Esophagus squamous epithelium (tissue), 5 donors: ENCODE measurements around the gene CACNB2. TPM values are rescaled to one million over a fixed set of nuclear protein-coding genes. Genes with fewer than 3 reads are reported as not detected.

ENCODE experiments used
- DNase-seq: peaks from one replicate; lab custom pipeline; 2025; lab: John Stamatoyannopoulos, UW
- H3K27ac ChIP-seq, 4 donors: fragments of 200-600 bp; sonication (generic); one replicate each; pipeline ENCODE4 v1.5.1; 2016 to 2019; ENCODE audit warnings: mild to moderate bottlenecking in 1 of 4
- H3K27me3 ChIP-seq, 4 donors: fragments of 200-600 bp; sonication (generic); 1 replicate in 3 of 4; 2 replicates in 1 of 4; pipeline versions ENCODE4 v1.5.1 to v1.6.0; 2017 to 2021; ENCODE audit warnings: antibody characterized with exemption in 1 of 4
- H3K36me3 ChIP-seq, 3 donors: fragments of 200-600 bp; sonication (generic); one replicate each; pipeline ENCODE4 v1.5.1; 2016 to 2019
- H3K4me1 ChIP-seq, 3 donors: fragments of 200-600 bp; sonication (generic); one replicate each; pipeline ENCODE4 v1.5.1; 2017 to 2019
- H3K4me3 ChIP-seq, 4 donors: fragments of 200-600 bp; sonication (generic); 1 replicate in 3 of 4; 2 replicates in 1 of 4; pipeline ENCODE4 v1.5.1; 2016 to 2019; ENCODE audit warnings: mild to moderate bottlenecking in 2 of 4, moderate library complexity in 1 of 4
- H3K9me3 ChIP-seq, 3 donors: fragments of 200-600 bp; sonication (generic); one replicate each; pipeline ENCODE4 v1.5.1; 2016 to 2019
- POLR2A ChIP-seq, 4 donors: fragments of 450-650 bp; IDR thresholded peaks; one replicate each; pipeline ENCODE4 v1.6.1; 2017; ENCODE audit warnings: antibody characterized with exemption in 4 of 4, mild to moderate bottlenecking in 4 of 4, moderate library complexity in 3 of 4
- WGBS, 2 donors: methylation state at CpG; one replicate each; pipeline ENCODE4 v1.1.5; 2018; 5-methylcytosine and 5-hydroxymethylcytosine counted together
- intact Hi-C: fragments of 100-400 bp; cut with DNase I; formaldehyde crosslinking; loops from one replicate; pipeline ENCODE4 v1.15.0; 2022
- total RNA-seq, 4 donors: library from RNA; depleted of rRNA; stranded (reverse); fragments of >200 nt; gene quantifications; one replicate each; pipeline ENCODE4 v1.1.0, GENCODE V29; 2016
- TF ChIP-seq, protein P1 (sequence below), 6 experiments: fragments of 450-650 bp in 4 of 6; fragments of 200-600 bp in 2 of 6; sonication (generic) in 2 of 6; IDR thresholded peaks; one replicate each; pipeline ENCODE4 v1.5.1; 2016 to 2019; ENCODE audit warnings: antibody characterized with exemption in 6 of 6, mild to moderate bottlenecking in 4 of 6, moderate library complexity in 4 of 6
- donor health status: DM: yes; HTN: yes; CAD: no.

Gene CACNB2
- total RNA-seq, 4 donors from 2014 or later = 0.91 to 37.0 (median 5.7) TPM

DNA sequence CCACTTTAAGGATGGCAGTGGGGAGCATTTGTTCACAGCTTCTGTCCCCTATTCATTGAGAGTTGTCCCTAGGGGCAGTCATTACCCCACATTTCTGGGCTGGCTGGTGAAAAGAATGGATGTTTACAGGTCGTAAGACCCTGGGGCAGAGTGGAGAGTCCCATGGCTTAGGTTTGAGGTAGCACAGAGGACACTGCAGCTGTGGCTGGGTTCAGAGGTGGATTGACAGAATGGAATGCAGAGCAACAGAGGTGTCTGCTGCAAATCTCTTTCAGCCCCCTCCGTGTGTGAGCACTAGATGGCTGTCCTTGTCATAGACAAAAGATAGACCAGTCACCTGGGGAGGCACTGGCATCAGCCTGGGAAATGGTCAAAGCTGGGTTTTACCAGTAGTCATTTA is 141.9 kb downstream of the CACNB2 start:
- H3K4me3 ChIP-seq = no peak overlapping the region
- no peaks in the 10 kb centered on the region for H3K9me3 ChIP-seq
- H3K36me3 ChIP-seq = no peaks in the 10 kb centered on the region
- no peak overlapping the region for H3K27ac ChIP-seq
- TF ChIP-seq, protein P1, sequence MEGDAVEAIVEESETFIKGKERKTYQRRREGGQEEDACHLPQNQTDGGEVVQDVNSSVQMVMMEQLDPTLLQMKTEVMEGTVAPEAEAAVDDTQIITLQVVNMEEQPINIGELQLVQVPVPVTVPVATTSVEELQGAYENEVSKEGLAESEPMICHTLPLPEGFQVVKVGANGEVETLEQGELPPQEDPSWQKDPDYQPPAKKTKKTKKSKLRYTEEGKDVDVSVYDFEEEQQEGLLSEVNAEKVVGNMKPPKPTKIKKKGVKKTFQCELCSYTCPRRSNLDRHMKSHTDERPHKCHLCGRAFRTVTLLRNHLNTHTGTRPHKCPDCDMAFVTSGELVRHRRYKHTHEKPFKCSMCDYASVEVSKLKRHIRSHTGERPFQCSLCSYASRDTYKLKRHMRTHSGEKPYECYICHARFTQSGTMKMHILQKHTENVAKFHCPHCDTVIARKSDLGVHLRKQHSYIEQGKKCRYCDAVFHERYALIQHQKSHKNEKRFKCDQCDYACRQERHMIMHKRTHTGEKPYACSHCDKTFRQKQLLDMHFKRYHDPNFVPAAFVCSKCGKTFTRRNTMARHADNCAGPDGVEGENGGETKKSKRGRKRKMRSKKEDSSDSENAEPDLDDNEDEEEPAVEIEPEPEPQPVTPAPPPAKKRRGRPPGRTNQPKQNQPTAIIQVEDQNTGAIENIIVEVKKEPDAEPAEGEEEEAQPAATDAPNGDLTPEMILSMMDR (IDR thresholded peaks at IDR 0.05) = no peak
- no peak for TF ChIP-seq POLR2A (IDR thresholded peaks at IDR 0.05)
- 20 to 46% methylated on average over 2 of the region's 2 CpGs for WGBS, 2 donors
- no peaks in the 10 kb centered on the region for H3K27me3 ChIP-seq
- intact Hi-C loops = no loop called here
- DNase-seq = no peak
- H3K4me1 ChIP-seq = no peaks in the 10 kb centered on the region

DNA sequence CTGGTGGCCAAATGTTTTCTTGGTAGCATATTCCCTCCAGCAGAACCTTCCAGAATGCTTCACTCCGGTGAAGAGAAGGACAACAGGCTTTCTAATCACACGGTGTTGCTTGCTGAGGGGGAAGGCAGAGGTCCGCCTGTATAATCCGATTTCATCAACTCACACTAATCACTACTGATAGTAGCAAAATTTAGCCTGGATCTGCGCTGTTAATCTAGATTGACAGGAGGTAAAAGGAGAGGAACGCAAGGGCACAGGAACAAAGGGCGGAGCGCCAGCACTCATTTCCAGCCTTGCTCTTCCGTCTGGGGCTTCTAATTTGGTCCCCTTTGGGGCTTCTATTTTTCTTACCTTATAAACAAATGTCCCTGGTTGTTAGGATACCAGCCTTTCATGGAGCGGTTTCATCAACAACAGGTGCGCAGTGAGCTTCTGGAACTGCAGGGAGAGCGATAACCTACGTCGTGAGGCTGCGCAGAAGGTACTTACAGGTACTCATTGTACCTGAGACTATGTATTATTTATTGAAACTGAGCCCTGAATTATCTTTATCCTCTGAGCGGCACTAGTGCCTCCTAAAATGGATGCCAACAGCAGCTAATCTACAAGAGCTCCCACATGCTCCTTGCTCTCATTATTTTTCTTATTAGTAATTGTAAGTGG is 150.6 kb downstream of the CACNB2 start:
- intact Hi-C loops = no loop called here
- H3K9me3 ChIP-seq = no peaks in the 10 kb centered on the region
- DNase-seq = no peak
- no peaks in the 10 kb centered on the region for H3K27me3 ChIP-seq
- H3K27ac ChIP-seq = no peak overlapping the region
- 84 to 89% methylated on average over 16 of the region's 16 CpGs for WGBS, 2 donors
- H3K4me3 ChIP-seq = no peak overlapping the region
- H3K36me3 ChIP-seq = no peaks in the 10 kb centered on the region
- TF ChIP-seq POLR2A (IDR thresholded peaks at IDR 0.05) = no peak
- TF ChIP-seq, protein P1 (IDR thresholded peaks at IDR 0.05) = no peak
- no peaks in the 10 kb centered on the region for H3K4me1 ChIP-seq

DNA sequence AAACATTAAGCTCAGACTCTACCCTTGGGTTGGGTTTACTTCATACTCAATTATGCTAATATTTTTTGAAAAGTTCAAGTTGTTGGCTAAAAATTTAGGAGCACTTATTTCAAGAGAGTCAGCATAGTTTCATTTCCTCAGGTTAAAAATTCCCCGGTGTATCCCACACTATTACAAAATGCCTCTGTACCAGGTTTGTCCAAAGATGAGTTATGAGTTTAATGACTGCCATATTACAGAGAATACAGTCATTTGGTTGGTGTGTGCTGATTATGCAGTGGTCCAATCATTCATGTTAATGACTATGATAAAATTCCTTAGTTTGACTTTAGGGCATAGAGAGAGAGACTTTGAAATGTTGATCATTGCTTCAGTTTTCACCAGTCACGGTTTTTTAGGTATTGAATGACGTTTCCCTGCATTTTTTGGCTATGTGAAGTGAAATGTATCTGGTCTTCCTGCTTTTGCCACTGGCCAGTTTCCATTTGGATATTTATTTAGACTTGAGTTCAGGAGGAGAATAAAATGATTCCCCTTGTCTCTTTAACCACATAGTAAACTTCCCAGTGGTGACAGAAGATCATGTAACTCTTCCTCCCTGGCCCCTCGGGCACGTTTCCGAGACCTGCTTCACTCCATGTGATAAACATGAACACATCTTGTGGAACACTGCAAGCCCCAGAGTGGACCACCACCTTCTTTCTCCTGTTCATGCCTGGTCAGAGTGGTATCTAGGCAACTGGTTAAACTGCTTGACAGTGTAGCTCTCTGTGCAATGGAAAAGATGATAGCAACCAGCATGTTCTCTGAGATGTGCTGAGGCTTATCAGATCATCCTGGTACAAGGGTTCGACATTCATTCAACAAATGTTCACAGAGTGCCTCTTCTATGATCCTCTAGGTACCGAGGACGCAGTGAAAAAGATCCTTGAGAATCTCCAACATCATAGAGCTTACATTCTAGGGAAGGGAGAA is 153.6 kb downstream of the CACNB2 start:
- H3K4me3 ChIP-seq = no peak overlapping the region
- H3K27me3 ChIP-seq = no peaks in the 10 kb centered on the region
- no peaks in the 10 kb centered on the region for H3K4me1 ChIP-seq
- intact Hi-C loops = no loop called here
- DNase-seq = no peak
- H3K9me3 ChIP-seq = no peaks in the 10 kb centered on the region
- no peak for TF ChIP-seq POLR2A (IDR thresholded peaks at IDR 0.05)
- TF ChIP-seq, protein P1 (IDR thresholded peaks at IDR 0.05) = no peak
- no peaks in the 10 kb centered on the region for H3K36me3 ChIP-seq
- H3K27ac ChIP-seq = no peak overlapping the region
- WGBS, 2 donors = 71 to 74% methylated on average over 9 of the region's 9 CpGs

DNA sequence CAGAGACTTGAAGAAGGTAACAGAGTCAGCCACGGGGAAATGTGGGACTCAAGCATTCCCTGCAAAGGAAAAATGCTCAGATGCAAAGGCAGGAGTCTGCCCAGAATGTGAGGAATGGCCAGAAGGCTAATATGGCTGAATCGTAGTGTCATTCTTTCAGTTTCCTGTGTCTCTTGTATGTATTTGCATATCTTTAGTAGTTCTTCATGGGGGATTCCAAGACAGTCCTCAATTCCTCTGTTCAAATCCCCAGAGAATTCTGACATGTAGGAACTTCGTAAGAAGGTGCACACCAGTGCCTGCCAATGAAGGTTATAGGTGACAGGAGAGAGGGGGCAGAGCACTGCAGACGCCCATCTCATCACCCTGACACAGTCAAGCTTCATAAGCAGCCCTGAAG is 154.4 kb downstream of the CACNB2 start:
- H3K4me3 ChIP-seq = no peak overlapping the region
- TF ChIP-seq POLR2A (IDR thresholded peaks at IDR 0.05) = no peak
- TF ChIP-seq, protein P1 (IDR thresholded peaks at IDR 0.05) = no peak
- intact Hi-C loops = no loop called here
- WGBS, 2 donors = 52 to 70% methylated on average over 4 of the region's 4 CpGs
- H3K9me3 ChIP-seq = no peaks in the 10 kb centered on the region
- H3K27ac ChIP-seq = no peak overlapping the region
- H3K36me3 ChIP-seq = no peaks in the 10 kb centered on the region
- H3K4me1 ChIP-seq = no peaks in the 10 kb centered on the region
- H3K27me3 ChIP-seq = no peaks in the 10 kb centered on the region
- no peak for DNase-seq

DNA sequence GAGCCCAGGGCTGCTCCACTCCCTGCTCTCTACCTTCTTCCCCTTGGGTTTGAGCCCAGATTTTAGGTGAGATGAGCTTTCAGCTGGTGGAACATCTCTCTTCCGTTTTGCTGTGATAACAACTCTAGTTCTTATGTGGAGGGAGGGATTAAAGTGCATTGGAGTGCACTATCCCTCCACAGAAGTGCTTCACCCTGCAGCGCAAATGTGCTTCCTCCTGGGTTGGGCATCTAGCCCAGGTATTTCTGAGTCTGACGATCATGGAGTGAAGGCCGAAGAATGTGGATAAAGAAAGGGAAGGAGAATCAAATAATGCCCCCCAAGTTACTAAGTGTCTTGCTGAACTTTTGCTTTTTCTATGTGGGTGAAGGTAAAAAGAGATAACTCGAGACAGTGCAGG is 157.4 kb downstream of the CACNB2 start:
- Histone ChIP-seq H3K4me3 (no peak overlapping the region), H3K27me3 (no peaks in the 10 kb centered on the region), H3K36me3 (no peaks in the 10 kb centered on the region), H3K9me3 (no peaks in the 10 kb centered on the region), H3K27ac (no peak overlapping the region), H3K4me1 (no peaks in the 10 kb centered on the region)
- 60 to 74% methylated on average over 4 to 5 of the region's 5 CpGs for WGBS, 2 donors
- intact Hi-C loops = no loop called here
- TF ChIP-seq POLR2A (IDR thresholded peaks at IDR 0.05) = no peak
- TF ChIP-seq, protein P1 (IDR thresholded peaks at IDR 0.05) = no peak
- DNase-seq = no peak
